Choroid plexus epithelial cell (primary cell): ENCODE data around the gene EHMT1.
"Not testable (repeated sequence)": the region's sequence is repeated elsewhere in the genome, so short reads cannot be mapped to it uniquely, and the experiment has no call there.

Source experiments
- DNase-seq: peaks from one replicate; pipeline ENCODE4 v3.0.0-alpha.2; 2010; ENCODE audit warnings: low read depth
- H3K4me3 ChIP-seq: 2 replicates; pipeline ENCODE4 v1.5.1; 2011; ENCODE audit warnings: low read depth, mild to moderate bottlenecking, control low read depth, low read length, moderate library complexity
- CTCF ChIP-seq: conservative IDR thresholded peaks from 2 replicates; pipeline ENCODE4 v1.5.1; 2011; ENCODE audit warnings: low read depth, mild to moderate bottlenecking, control low read depth, inconsistent platforms, low read length, moderate library complexity

Gene EHMT1

GRCh38 chr9:137719194-137719593 is 100.4 kb downstream of the EHMT1 start:
- no peak for DNase-seq
- no peak for TF ChIP-seq CTCF
- no peak overlapping the region for H3K4me3 ChIP-seq

GRCh38 chr9:137720571-137721110 is 101.8 kb downstream of the EHMT1 start:
- TF ChIP-seq CTCF = no peak
- H3K4me3 ChIP-seq = no peak overlapping the region
- DNase-seq = no peak

- no peak for TF ChIP-seq CTCF
- DNase-seq = no peak
- H3K4me3 ChIP-seq = no peak overlapping the region
Measured at GRCh38 chr9:137721479-137721878, 102.7 kb downstream of the EHMT1 start.

GRCh38 chr9:137721899-137722298 is 103.1 kb downstream of the EHMT1 start:
- no peak for DNase-seq
- TF ChIP-seq CTCF = peak; percentile 27

GRCh38 chr9:137722481-137722880 is 103.7 kb downstream of the EHMT1 start:
- DNase-seq = no peak
- TF ChIP-seq CTCF = no peak
- no peak overlapping the region for H3K4me3 ChIP-seq

More at GRCh38 chr9:137721899-137722298, 103.1 kb downstream of the EHMT1 start:
- H3K4me3 ChIP-seq = no peak overlapping the region

- not testable (repeated sequence) for H3K4me3 ChIP-seq, DNase-seq
Measured at GRCh38 chr9:137723356-137723755, 104.6 kb downstream of the EHMT1 start.

GRCh38 chr9:137723783-137724445 is 105.1 kb downstream of the EHMT1 start:
- no peak overlapping the region for H3K4me3 ChIP-seq
- peak; percentile 39 for DNase-seq
- TF ChIP-seq CTCF = no peak
